ENCODE measurements around the gene GAP43. TPM values are rescaled to one million over a fixed set of nuclear protein-coding genes. Genes with fewer than 3 reads are reported as not detected.

GAP43 gene
- total RNA-seq, 6 experiments from 2014 or later = not detected

DNA sequence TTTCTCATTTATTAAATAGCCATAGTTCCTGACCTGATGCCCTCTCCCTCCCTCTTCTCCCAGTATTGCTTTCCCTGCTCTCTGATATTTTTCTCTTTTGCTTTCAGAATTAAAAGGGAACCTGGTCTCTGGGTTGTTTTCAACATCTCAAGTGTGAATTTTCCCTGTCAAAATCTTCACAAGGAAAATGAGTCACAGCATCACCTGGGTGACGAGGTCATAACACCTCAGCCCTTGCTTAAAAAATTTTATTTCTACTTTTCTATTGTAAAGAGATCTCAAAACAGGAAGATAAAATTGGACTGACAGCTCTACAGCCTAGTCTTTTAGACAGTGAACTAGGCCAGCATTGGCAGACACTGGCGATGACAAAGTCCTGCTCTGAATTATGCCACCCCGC lies 40.1 kb downstream of the GAP43 start:
- Histone ChIP-seq H3K27ac (no peak overlapping the region), H3K4me3 (no peak overlapping the region), H3K36me3 (no peaks in the 10 kb centered on the region), H3K27me3 (no peaks in the 10 kb centered on the region), H3K4me1 (no peaks in the 10 kb centered on the region), H3K9me3 (no peaks in the 10 kb centered on the region)
- WGBS (ENCODE audit: insufficient coverage, low coverage, low lambda C conversion rate, missing lambda C conversion rate) = 86% methylated on average over 3 of the region's 3 CpGs
- intact Hi-C loops (cut with DNase I) = no loop called here
- TF ChIP-seq CTCF (IDR thresholded peaks at IDR 0.05) = no peak
- ATAC-seq = no peak
- no peak for DNase-seq

DNA sequence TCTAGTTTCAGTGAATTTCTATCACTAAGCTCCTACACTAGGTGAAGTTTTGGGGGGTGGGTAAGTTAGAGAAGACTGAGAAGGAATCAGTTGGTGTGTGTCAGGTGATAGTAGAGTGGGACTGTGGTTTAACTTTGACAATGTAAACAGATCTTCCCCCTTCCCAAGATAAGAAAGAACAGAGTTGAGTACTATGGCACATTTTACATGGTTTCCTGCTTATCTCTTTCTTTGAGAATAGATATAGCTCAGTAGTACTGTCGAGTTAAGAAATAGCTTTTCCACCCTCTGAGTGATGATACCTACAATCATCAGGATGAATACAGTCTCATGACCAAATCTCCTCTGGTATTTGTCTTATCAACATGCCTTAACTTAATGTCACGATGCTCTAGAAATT lies 42.8 kb downstream of the GAP43 start:
- no peak for TF ChIP-seq CTCF (IDR thresholded peaks at IDR 0.05)
- TF ChIP-seq POLR2A (IDR thresholded peaks at IDR 0.05) = no peak
- ATAC-seq (no peak), DNase-seq (no peak)
- 31% methylated on average over 2 of the region's 2 CpGs for WGBS (ENCODE audit: insufficient coverage, low coverage, low lambda C conversion rate, missing lambda C conversion rate)
- H3K27me3 ChIP-seq = no peaks in the 10 kb centered on the region
- intact Hi-C loops (cut with DNase I) = no loop called here
- no peak overlapping the region for H3K4me3 ChIP-seq
- no peaks in the 10 kb centered on the region for H3K36me3 ChIP-seq
- no peak overlapping the region for H3K27ac ChIP-seq
- no peaks in the 10 kb centered on the region for H3K9me3 ChIP-seq
- no peaks in the 10 kb centered on the region for H3K4me1 ChIP-seq

DNA sequence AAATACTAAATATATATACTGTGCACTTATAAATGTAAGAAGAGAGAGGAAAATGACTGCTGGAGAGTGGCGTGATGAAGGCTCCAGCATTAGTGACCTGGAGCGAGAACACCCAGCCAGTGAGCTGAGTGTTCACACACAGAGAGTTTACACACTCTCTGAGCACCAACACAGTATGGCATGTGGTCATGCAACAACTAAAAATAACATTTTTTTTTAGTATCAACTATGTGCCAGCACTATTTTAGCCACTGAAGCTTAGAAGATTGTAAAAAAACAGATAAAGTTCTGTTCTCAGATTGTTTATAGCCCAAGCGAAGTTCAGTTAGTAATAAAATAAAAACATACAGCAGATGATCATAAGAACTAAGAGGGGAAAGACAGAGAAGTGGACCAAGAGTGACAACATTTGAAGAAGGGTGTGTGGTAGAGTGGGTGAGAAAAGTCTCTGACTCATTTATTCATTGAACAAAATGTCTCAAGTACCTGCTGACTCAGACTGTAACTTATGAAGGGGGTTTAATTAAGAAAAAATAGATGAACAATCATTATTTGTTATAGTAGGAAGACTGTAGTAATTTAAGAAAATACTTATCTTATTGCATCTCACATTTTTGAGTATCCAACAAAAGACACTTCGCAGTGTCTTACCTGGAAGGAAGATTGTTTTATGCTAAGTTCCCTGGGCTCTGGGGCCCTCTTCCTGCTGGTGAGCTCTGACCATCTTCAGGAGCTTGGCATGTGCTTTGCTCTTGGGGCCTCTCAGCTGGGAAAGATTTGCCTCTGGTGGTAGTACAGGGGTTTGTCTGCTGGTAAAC lies 43.8 kb downstream of the GAP43 start:
- no peaks in the 10 kb centered on the region for H3K27me3 ChIP-seq
- no peaks in the 10 kb centered on the region for H3K9me3 ChIP-seq
- no peak overlapping the region for H3K27ac ChIP-seq
- no peak for TF ChIP-seq CTCF (IDR thresholded peaks at IDR 0.05)
- no peak for TF ChIP-seq POLR2A (IDR thresholded peaks at IDR 0.05)
- H3K36me3 ChIP-seq = no peaks in the 10 kb centered on the region
- H3K4me3 ChIP-seq = no peak overlapping the region
- WGBS (ENCODE audit: insufficient coverage, low coverage, low lambda C conversion rate, missing lambda C conversion rate) = 71% methylated on average over 4 of the region's 4 CpGs
- no peaks in the 10 kb centered on the region for H3K4me1 ChIP-seq
- intact Hi-C loops (cut with DNase I) = no loop called here
- no peak for ATAC-seq
- no peak for DNase-seq

DNA sequence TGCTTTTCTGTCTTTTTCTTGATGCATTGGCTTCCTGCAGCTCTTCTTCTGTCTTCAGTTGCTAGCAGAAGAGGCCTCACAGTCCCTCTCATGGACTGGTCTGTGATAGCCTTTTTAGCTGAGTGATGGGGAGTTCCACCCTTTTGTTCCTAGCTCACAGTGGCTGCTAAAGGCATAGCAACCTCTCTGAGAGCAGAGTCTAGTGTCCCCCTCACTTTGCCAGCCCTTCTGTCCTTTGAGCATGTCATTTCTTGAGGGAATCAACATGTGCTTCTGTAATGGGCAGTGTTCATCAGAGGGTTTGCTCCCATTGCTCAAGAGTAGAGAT lies 44.4 kb downstream of the GAP43 start:
- H3K27ac ChIP-seq = no peak overlapping the region
- no peaks in the 10 kb centered on the region for H3K4me1 ChIP-seq
- TF ChIP-seq POLR2A (IDR thresholded peaks at IDR 0.05) (no peak), CTCF (IDR thresholded peaks at IDR 0.05) (no peak)
- no peak overlapping the region for H3K4me3 ChIP-seq
- no peak for ATAC-seq
- H3K27me3 ChIP-seq = no peaks in the 10 kb centered on the region
- H3K36me3 ChIP-seq = no peaks in the 10 kb centered on the region
- no peak for DNase-seq
- no peaks in the 10 kb centered on the region for H3K9me3 ChIP-seq
- intact Hi-C loops (cut with DNase I) = no loop called here

- no peak for DNase-seq
- Histone ChIP-seq H3K27me3 (no peaks in the 10 kb centered on the region), H3K4me3 (no peak overlapping the region), H3K27ac (no peak overlapping the region), H3K36me3 (no peaks in the 10 kb centered on the region), H3K9me3 (no peaks in the 10 kb centered on the region), H3K4me1 (no peaks in the 10 kb centered on the region)
- intact Hi-C loops (cut with DNase I) = no loop called here
- no peak for ATAC-seq
- no peak for TF ChIP-seq CTCF (IDR thresholded peaks at IDR 0.05)
- no peak for TF ChIP-seq POLR2A (IDR thresholded peaks at IDR 0.05)
Observed at GRCh38 chr3:115670911-115671310, 47.6 kb downstream of the GAP43 start.
